ENCODE measurements around the gene ALG14.
"Not testable (repeated sequence)": the region's sequence is repeated elsewhere in the genome, so short reads cannot be mapped to it uniquely, and the experiment has no call there.

The ALG14 gene

DNA sequence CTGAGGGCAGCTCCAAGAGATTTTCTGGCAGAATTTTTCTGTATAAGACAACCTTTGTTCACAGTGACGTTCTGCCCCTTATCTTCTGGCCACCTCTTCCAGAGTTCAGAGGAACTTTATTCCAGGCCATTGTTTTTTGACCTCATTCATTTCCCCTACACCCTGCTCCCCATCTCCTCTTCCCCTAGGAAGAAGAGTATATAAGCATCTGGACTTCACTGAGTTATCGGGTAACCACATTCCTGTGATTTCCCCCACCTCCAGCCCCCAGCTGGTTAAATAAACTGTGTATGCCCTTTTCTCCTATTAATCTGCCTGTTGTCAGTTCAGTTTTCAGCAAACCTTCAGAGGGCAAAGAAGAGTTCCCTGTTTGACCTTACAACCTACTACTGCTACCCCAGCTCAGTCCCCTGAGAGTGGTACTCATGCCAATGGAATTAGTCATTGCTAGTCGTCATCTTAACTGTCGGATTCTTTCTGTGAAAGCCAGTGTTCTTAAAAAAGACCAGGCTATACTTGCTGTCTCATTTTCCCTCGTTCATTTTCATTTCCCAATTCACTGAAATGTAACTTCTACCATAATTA lies 14.3 kb upstream of the ALG14 start:
- no peak for DNase-seq

DNA sequence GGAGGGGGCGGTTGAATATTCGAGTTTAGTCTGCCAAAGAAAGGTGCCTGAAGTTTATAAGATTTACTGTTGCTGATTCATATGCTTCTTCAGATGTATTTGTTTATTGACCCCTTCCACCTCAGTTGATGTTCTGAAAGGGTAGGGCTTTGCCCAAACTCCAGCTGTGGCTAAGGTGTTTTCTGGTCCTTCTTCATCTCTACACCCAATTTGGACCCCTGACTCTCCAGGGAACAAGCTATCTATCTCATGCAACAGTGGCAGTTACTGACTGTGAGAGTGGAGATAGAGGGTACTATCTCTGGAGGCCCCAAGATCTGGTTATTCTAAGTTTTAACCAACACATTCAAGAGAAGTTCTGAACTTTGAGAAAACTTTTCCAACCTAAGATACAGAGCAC lies 12.6 kb upstream of the ALG14 start:
- DNase-seq: no peak

DNA sequence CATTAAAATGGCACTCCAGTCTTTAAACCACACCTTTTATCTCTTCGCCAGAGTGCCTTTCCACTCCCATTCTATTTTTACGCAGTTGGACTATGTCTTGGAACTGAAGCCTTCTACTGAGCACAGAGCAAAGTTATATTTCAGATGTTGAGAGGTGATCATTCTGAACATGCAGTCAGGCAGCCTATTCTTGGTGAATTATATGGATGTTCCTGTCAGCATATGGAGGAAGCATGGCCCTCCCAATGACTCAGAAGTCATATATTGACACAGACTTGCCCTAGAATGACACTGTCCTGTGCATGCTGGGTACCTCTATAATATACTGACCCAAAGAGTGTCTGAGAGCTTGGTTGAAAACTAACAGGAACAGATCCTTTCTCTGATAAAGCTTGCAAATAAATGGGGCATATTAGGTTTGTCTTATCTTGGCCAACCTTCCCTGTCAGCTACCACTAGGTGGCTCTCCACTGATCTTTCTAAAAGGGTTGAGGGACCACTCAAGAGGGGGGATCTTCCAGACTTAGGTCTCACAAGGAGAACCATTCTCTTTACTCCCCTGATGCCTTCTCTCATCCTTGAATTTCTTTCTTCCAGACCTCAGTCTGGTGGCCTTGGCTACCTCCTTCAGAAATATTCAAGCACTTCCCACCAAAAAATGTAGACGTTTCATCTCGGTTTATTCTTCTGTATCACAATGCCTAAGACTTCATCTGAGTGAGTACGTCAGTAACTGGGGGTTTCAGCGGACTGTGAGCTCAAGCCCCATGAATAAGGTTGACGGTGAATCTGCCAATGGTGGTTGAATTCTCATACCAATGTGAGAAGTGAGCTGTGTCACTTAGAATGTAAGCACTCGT lies 11.8 kb upstream of the ALG14 start:
- no peak for DNase-seq

DNA sequence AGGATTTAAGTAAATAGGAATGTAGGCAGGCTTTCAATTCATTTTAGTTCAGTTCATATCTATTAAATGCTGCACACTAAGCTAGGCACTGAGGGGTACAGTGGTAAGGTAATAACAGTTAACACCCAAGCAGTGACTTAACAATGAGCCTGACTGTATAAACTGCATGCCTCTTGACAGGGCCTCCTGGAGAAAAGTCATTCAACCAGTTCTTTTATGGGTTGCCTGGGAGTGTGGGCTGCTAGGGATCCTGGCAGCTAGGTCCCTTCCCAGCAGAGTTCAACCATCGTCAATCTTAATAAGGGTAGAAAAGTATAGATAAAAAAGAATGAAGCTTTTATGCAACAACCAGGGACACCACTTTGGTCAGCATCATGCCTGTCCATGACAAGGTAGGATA lies 8.1 kb upstream of the ALG14 start:
- no peak for DNase-seq

DNA sequence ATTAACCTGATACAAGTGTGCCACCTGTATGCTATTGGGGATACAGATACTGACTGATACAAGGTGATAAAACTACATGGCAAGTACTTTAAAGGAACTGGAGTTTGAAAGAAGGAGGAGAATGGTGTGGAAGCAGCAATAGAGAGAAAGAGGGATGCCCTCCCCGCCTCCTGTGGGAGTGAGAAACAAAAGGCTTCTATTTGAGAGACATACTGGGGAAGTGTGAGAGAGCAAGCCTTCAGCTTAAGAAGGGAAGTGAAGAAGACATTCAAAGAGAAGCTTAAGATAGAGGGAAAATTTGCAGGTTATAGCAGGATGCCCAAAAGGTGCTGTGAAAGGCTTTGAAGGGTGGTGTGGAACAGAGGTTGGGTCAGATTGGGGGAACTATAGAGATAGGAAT lies 7.7 kb upstream of the ALG14 start:
- DNase-seq: no peak

DNA sequence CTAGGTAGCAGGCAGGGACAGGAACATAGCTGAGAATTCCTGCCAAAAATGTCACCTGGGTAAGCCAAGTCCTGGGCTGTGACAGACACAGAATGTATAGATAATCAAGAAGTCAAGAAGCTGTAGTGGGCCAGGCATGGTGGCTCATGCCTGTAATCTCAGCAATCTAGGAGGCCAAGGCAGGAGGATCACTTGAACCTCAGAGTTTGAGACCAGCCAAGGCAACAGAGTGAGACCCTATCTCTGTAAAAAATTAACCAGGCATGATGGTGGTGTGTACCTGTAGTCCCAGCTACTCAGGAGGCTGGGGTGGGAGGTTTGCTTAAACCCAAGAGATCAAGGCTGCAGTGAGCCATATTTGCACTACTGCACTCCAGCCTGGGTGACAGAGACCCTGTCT lies 3.3 kb upstream of the ALG14 start:
- no peak for DNase-seq

DNA sequence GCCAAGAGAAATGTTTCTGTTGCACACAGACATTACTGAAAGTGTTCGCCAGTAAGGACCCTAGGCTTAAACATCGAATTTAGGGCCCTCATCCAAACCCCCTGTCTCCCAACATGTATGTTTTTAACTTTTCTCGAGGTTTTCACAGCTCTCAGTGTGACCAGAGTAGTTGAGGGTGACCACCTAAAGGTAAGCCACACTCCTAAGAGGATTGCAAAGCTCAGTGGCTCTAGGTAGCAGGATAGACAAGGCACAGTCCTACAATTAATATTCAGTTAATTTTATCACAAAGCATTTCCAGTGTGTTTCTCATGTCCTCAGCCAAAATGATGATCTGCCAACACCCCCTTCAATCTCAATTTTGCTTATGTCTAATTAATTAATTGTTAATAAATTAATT lies 695 bp upstream of the ALG14 start:
- DNase-seq: no peak

DNA sequence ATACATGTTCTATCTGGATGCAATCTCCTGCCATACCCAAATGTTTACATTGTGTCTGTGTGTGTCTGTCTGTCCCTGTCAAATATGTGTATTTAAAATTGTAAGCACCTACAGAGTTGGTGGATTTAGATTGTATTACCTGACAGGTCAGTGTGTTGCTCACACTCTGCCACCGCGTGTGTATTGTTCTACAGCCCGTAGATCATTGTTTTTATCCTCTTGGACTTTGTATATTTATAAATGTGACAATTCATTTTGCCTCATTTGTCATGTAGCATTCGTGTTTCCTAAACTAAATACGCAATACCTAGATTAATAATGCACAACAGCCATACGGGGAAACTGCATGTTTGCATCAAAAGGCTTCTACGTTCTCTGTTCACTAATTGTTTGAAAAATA lies 634 bp downstream of the ALG14 start:
- no peak for DNase-seq

DNA sequence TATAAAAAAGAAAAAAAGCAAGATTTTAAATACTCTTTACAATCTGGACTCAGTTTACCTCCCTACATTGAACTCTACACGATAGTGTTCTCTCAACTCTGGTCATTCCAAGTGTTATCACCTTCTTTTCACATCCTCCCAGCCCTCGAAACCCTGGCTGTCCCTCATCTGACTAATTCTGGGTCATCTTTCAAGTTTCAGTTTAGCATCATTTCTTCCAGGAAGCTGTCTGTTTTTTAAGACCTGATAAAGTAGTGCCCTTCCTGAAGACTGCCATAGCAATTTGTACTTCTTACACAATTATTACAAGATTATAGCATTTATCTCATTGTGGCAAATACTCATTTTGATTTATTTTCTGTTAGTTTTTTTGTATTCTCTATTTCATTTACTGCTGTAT lies 1.2 kb downstream of the ALG14 start:
- no peak for DNase-seq

DNA sequence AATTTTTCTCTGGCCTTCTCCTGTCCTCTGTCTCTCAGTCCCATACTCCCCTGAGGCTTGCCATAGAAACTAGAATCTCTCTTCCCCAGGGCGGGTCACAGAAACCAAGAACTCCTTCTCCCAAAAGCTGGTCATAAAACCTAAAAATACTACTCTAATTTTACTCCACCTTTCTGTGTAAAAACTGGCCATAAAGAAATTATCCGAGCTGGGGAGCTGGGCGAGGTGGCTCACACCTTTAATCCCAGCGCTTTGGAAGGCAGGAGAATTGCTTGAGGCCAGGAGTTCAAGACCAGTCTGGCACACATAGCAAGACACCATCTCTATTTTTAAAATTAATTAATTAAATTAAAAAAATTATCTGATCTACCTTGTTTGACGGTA lies 3.0 kb downstream of the ALG14 start:
- DNase-seq: no peak

DNA sequence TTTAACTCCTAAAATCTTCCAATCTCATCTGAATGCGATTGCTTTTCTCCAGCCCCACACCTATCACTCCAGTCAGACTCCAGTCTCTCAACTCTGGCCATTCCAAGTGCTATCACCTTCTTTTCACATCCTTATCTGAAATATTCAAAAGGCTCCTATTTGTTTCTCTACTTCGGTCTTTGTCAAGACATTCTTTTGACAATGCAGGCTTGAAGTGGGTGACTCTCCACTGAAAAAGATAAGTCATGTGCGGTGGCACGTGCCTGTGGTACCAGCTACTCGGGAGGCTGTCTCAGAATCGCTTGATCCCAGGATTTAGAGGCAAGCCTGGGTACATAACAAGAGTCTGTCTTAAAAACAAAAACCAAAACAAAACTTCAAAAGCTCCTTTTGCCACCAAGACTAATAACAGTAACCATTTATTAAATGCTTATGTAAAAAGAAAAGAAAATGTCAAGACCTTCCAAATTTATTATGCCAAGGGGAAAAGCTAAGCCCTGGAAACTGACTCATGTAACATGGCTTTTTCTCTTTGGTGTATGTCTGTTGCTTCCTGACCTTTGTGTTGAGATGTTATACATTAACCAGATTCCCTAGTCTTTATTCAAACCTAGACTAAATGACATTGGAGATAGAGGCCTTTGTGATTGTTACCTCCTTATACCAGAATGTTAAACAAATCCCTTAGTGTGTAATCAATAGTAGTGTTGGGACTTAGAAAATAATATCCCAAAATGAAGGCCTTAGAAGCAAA lies 3.6 kb downstream of the ALG14 start:
- no peak for DNase-seq

DNA sequence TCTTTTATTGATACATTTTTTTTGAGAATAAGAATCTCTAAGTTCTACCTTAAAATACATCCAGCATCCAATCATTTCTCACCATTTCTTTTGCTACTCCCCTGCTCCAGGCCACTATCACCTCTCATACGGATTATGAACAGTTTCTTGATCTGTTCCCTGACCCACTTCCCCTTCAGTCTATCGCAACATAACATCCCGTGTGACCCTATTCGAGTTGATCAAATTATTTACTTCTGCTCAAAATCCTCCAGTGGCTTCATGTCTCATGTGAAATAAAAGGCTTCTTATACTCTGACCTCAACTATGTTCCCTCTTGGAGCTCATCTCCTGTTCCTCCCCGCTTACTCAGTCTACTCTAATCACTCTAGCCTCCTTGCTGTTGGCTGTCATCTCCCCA lies 5.2 kb downstream of the ALG14 start:
- DNase-seq: no peak

DNA sequence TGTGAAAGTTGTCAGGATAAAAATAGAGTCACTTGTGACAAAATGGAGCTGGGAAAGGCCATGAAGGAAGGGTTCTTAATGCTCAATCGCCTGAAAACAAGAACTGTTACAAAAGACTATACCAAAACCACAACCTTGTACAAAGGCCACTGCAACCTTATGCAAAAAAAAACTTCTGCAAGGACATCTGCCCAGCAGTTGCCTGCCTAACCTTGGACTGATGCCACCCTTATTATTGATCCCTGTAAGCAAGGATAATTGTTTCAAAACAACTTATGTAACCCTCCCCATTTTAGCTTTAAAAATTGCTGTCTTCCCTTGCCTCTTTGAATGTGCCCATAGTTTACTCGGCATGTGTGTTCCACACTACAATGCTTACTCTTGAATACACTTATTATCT lies 5.7 kb downstream of the ALG14 start:
- no peak for DNase-seq

DNA sequence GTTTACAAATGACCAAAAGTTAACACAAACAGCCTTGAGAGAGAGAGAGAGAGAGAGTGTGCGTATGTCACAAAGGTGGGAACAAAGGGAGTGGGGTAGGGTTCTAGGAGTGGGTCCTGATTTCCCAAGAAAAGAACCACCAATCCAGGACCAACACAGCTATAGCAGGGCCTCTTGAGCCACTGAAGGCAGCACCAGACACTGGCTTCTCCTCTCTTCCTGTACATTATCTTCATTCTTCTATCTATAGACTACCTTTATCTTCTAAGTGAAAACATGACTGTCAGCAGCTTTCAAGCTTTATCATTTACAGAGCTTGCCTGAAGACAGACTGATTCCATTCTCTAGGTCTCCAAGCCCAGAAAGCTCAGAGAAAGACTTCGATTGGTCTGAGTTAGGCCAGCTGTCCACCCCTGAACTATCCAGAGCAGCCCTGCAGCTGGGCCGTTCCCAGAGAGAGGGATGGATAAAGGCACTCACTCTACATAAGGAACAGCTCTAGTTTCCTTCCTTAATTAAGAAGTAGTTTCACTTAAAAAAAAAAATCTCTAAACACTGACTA lies 11.2 kb downstream of the ALG14 start:
- DNase-seq: no peak

DNA sequence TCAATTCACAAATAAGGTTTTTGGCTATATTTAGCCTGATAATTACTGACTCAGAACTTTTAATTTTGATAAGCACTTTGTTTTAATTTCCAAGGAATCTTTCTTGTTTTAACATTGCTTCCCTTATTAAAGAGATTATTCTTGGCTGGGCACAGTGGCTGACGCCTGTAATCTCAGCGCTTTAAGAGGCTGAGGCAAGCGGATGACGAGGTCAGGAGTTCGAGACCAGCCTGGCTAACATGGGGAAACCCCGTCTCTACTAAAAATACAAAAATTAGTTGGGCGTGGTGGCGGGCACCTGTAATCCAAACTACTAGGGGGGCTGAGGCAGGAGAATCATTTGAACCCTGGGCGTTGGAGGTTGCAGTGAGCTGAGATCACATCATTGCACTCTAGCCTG lies 13.8 kb downstream of the ALG14 start:
- no peak for DNase-seq

DNA sequence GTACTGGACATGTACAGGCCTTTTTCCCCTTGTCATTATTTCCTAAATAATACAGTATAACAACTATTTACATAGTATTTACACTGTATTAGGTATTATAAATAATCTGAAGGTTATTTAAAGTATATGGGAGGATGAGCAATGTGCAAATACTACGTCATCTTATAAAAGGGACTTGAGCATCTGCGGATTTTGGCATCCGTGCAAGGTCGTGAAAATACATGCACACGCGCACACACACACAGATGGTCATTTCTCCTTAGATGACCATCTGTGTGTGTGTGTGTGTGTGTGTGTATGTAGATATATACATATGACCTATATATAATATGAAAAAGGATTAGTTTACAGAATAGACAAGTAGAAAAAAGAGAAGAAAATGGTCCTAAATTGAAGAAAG lies 15.4 kb downstream of the ALG14 start:
- DNase-seq: no peak

DNA sequence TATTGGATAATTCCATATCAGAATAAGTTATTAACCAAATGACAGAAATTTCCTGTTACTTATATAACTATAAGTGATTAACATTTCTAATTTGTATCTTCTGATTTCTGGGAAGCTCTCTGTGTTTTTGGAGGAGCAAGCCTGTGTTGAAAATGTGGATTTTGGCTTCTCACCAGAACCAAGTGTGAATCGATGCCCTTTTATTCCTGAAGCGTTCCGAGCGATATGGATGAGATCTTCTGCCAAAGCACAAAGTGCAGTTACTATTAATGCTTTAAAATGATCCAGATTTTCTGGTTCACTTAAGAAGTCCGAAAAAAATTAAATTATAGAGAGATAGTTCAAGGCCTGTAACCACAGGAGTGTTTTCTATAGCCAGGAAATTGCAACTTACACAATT lies 22.8 kb downstream of the ALG14 start:
- no peak for DNase-seq

DNA sequence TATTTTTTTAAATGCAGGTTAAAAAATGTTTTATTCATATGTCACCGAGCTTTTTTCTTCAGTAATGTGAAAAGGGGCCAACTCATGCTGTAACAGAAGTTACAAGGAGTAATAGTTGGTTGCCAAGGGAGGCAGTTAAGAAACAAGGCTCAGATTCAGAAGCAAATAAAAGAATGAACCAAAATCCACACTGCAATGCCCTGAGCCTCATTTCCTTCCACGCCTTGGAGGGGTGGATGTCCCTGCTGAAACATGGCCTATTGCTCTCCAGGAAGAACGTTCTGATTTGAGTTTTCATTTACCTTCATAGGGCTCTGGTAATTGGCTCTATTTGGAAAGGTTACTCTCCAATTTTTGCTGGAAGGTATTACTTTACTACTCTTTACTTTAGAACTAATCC lies 24.4 kb downstream of the ALG14 start:
- no peak for DNase-seq

DNA sequence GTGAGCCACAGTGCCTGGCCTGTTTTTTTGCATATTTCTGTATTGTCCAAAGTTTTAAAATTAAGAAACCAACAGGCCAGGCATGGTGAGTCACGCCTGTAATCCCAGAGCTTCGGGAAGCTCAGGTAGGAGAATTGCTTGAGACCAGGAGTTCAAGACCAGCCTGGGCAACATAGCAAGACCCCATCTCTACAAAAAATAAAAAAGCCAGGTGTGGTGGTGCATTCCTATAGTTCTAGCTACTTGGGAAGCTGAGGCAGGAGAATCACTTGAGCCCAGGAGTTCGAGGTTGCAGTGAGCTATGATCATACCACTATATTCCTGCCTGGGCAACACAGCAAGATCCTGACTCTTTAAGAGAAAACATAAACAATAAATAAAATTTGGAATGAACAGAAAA lies 25.1 kb downstream of the ALG14 start:
- not testable (repeated sequence) for DNase-seq

DNA sequence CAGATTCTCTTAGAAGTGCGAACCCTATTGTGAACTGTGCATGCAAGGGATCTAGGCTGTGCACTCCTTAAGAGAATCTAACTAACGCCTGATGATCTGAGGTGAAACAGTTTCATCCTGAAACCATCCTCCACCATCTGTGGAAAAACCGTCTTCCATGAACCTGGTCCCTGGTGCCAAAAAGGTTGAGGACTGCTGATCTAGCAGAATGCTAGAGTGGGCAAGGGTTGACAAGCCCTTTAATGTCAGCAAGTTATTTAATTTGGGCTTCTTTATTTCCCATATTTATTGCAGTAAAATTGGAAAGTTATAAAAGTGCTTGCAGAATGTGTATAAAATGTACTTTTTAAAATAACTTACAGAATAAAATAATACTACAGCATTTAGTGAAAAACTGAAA lies 26.4 kb downstream of the ALG14 start:
- DNase-seq: no peak

DNA sequence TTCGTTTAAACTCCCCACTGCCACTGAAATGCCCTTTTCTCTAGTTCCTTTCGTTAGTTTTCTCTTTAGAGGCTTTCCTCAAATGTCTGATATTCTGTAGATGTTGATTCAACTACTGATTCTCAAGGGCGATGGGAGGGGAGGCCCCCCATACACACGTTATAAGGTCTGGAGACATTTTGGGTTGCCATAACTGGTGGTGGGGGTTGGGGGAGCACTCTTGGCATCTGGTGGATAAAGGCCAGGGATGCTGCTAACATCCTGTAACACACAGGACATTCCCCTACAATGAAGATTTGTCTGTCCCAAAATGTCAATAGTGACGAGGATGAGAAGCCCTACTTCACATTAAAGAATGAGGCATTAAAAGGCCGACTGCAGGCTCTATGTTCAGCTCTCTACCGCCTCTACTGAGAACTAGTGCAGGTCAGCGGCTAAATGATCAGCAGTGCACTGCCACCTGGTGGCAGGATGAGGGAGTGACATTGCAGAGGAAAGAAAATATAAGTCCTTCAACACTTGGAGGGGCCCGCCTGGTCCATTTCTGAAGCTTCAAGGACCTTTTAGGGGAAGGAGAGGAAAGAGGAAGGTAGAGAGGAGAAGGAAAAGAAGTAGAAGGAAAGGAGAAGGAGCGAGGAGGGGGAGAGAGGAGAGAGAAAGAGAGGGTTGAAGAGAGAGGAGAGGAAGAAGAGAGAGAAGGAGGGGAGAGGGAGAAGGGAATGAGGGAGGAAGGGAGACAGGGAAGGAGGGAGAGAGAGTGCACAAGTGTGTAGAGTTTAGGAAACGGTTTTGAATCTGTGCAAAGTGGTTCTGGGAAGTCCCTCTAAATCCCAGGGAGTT lies 29.4 kb downstream of the ALG14 start:
- DNase-seq: peak; percentile 75

DNA sequence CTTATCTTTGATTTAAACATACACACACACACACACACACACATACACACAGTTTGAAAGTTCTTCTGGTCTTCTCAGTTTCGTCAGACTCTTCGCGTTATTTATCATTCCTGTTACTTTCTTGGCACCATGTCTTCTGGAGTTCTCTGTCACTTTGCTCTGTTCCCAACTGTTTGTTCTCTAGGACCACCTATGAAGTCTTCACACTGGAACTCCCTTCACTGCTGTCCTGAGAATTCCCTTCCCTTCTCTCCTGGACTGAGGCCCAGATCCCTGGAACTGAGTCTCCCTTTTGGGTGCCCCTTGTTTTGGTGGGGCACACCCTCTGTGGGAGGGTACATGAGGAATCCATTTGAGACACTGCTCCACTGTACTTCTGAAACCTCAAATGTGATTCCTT lies 30.5 kb downstream of the ALG14 start:
- no peak for DNase-seq
